HepG2 (cell line): Measurements from ENCODE around the gene LTA4H. TPM values are rescaled to one million over a fixed set of nuclear protein-coding genes. Genes with fewer than 3 reads are reported as not detected.
A peak's percentile ranks its signal among the peaks of the same experiment; 100 is the strongest.

Experiments
- BRD4 ChIP-seq: sonication (generic); formaldehyde crosslinking; IDR thresholded peaks from 2 replicates; pipeline ENCODE4 v1.4.0; 2020; ENCODE audit warnings: missing genetic modification reagents
- DPF2 ChIP-seq: sonication (generic); formaldehyde crosslinking; IDR thresholded peaks from 2 replicates; pipeline ENCODE4 v1.4.0; 2020; ENCODE audit warnings: mild to moderate bottlenecking, low read depth, missing genetic modification reagents, borderline replicate concordance
- DRAP1 ChIP-seq: IDR thresholded peaks from 2 replicates; pipeline ENCODE4 v1.6.1; 2016; ENCODE audit warnings: missing genetic modification reagents, missing compliant biosample characterization
- ETV5 ChIP-seq: IDR thresholded peaks from 2 replicates; pipeline ENCODE4 v1.6.1; 2018; ENCODE audit warnings: missing biosample characterization, missing genetic modification reagents, inconsistent platforms, borderline replicate concordance
- FOXK1 ChIP-seq: sonication (generic); formaldehyde crosslinking; IDR thresholded peaks from 2 replicates; pipeline ENCODE4 v1.4.0; 2020; ENCODE audit warnings: low read depth, missing genetic modification reagents, borderline replicate concordance
- GABPB1 ChIP-seq: IDR thresholded peaks from 2 replicates; pipeline ENCODE4 v1.6.1; 2016; ENCODE audit warnings: mild to moderate bottlenecking, missing genetic modification reagents, moderate library complexity, missing compliant biosample characterization
- HDAC1 ChIP-seq: sonication (generic); formaldehyde crosslinking; IDR thresholded peaks from 2 replicates; pipeline ENCODE4 v1.5.1; 2020; ENCODE audit warnings: mild to moderate bottlenecking, missing genetic modification reagents
- IKZF5 ChIP-seq: IDR thresholded peaks from 2 replicates; pipeline ENCODE4 v1.6.1; 2018; ENCODE audit warnings: missing genetic modification reagents, mild to moderate bottlenecking, missing compliant biosample characterization
- JUND ChIP-seq: sonication (generic); formaldehyde crosslinking; IDR thresholded peaks from 2 replicates; pipeline ENCODE4 v1.8.0; 2022; ENCODE audit warnings: mild to moderate bottlenecking, missing genetic modification reagents
- KDM1A ChIP-seq: IDR thresholded peaks from 2 replicates; pipeline ENCODE4 v1.6.1; 2016; ENCODE audit warnings: missing compliant biosample characterization
- NFIC ChIP-seq: IDR thresholded peaks from 2 replicates; pipeline ENCODE4 v1.6.1; 2012; ENCODE audit warnings: mild to moderate bottlenecking, low read length, inconsistent platforms
- POGZ ChIP-seq: sonication (generic); formaldehyde crosslinking; IDR thresholded peaks from 2 replicates; pipeline ENCODE4 v1.4.0; 2020; ENCODE audit warnings: mild to moderate bottlenecking, missing genetic modification reagents
- REPIN1 ChIP-seq: sonication (generic); formaldehyde crosslinking; IDR thresholded peaks from 2 replicates; pipeline ENCODE4 v1.8.0; 2022; ENCODE audit warnings: missing genetic modification reagents, low read depth, mild to moderate bottlenecking, borderline replicate concordance
- SALL1 ChIP-seq: sonication (generic); formaldehyde crosslinking; IDR thresholded peaks from 2 replicates; pipeline ENCODE4 v1.8.0; 2022; ENCODE audit warnings: mild to moderate bottlenecking, missing genetic modification reagents
- TBX2 ChIP-seq: sonication (generic); formaldehyde crosslinking; IDR thresholded peaks from 2 replicates; pipeline ENCODE4 v1.5.0; 2020; ENCODE audit warnings: missing genetic modification reagents, mild to moderate bottlenecking, borderline replicate concordance
- TFE3 ChIP-seq: IDR thresholded peaks from 2 replicates; pipeline ENCODE4 v1.6.1; 2016
- U2AF2 ChIP-seq: fragments of 200-400 bp; formaldehyde crosslinking; IDR thresholded peaks from 2 replicates; pipeline ENCODE4 v1.6.1; 2017; ENCODE audit warnings: low read depth, mild to moderate bottlenecking, low read length
- ZBTB34 ChIP-seq: sonication (generic); formaldehyde crosslinking; IDR thresholded peaks from 2 replicates; pipeline ENCODE4 v1.8.0; 2022; ENCODE audit warnings: mild to moderate bottlenecking, missing genetic modification reagents
- ZC3H4 ChIP-seq: sonication (generic); formaldehyde crosslinking; IDR thresholded peaks from 2 replicates; pipeline ENCODE4 v1.4.0; 2020; ENCODE audit warnings: missing genetic modification reagents, borderline replicate concordance
- ZNF160 ChIP-seq: sonication (generic); formaldehyde crosslinking; IDR thresholded peaks from 2 replicates; pipeline ENCODE4 v1.8.0; 2022; ENCODE audit warnings: mild to moderate bottlenecking, inconsistent platforms, missing genetic modification reagents
- ZNF329 ChIP-seq: sonication (generic); formaldehyde crosslinking; IDR thresholded peaks from 2 replicates; pipeline ENCODE4 v1.9.0; 2021; ENCODE audit warnings: low read depth, mild to moderate bottlenecking, missing genetic modification reagents
- ZNF557 ChIP-seq: sonication (generic); formaldehyde crosslinking; IDR thresholded peaks from 2 replicates; pipeline ENCODE4 v1.4.0; 2020; ENCODE audit warnings: missing genetic modification reagents
- ZNF788 ChIP-seq: sonication (generic); formaldehyde crosslinking; IDR thresholded peaks from 2 replicates; pipeline ENCODE4 v1.5.0; 2020; ENCODE audit warnings: mild to moderate bottlenecking, missing genetic modification reagents, borderline replicate concordance
- polyA plus RNA-seq, 8 experiments: library from polyadenylated mRNA; depleted of rRNA in 3 of 8; stranded (reverse) in 7 of 8; unstranded in 1 of 8; fragments of >200 nt; fragmentation: Illumina TruSeq in 4 of 8; extraction: Trizol in 4 of 8; gene quantifications; 2 replicates each; pipeline versions ENCODE4 v1.2.1 to v1.2.3, GENCODE V29; 2011 to 2016; ENCODE audit warnings: low read depth in 4 of 8, missing spikeins in 1 of 8, mixed read lengths in 1 of 8; ENCODE audit not compliant: insufficient read depth in 1 of 8
- total RNA-seq, 5 experiments: library from RNA; depleted of rRNA; stranded (reverse); fragments of >200 nt; fragmentation: Illumina TruSeq; extraction: Trizol; gene quantifications; 2 replicates each; pipeline ENCODE4 v1.2.3, GENCODE V29; 2016; ENCODE audit warnings: low read depth in 1 of 5

The LTA4H gene
- total and polyA plus RNA-seq, 2 of the 13 experiments (the other 11 are each of a cell fraction or from before 2014, with no cell fraction given): 87.5 to 90.4 TPM

GRCh38 chr12:95976416-95976832 is 59.0 kb downstream of the LTA4H start (continued):
- TF ChIP-seq TBX2 (peak; percentile 80; the same call in 1 of the 2 replicates), KDM1A (CRISPR knock-in tag) (0 out of 2 replicates have a peak, but pooled peaks have one; percentile 9), ZC3H4 (CRISPR knock-in tag) (no peak), ZNF160 (no peak; the same call in 1 of the 2 replicates), HDAC1 (CRISPR knock-in tag) (peak; percentile 88), DPF2 (CRISPR knock-in tag) (0 out of 2 replicates have a peak, but pooled peaks have one; percentile 17), JUND (CRISPR knock-in tag) (peak; percentile 48; the same call in 1 of the 2 replicates), U2AF2 (no peak), ZNF557 (CRISPR knock-in tag) (0 out of 2 replicates have a peak, but pooled peaks have one; percentile 32), ZBTB34 (CRISPR knock-in tag) (0 out of 2 replicates have a peak, but pooled peaks have one; percentile 38), ETV5 (peak; percentile 81; the same call in 1 of the 2 replicates), ZNF788 (CRISPR knock-in tag) (peak; percentile 49; the same call in 1 of the 2 replicates), BRD4 (CRISPR knock-in tag) (no peak), POGZ (peak; percentile 77), NFIC (peak; percentile 65; the same call in 1 of the 2 replicates), GABPB1 (CRISPR knock-in tag) (peak; percentile 35; the same call in 1 of the 2 replicates), FOXK1 (CRISPR knock-in tag) (peak; percentile 27; the same call in 1 of the 2 replicates), TFE3 (CRISPR knock-in tag) (no peak; the same call in 1 of the 2 replicates), ZNF329 (CRISPR knock-in tag) (peak; percentile 50; the same call in 1 of the 2 replicates), DRAP1 (CRISPR knock-in tag) (peak; percentile 55; the same call in 1 of the 2 replicates), IKZF5 (CRISPR knock-in tag) (peak; percentile 64; the same call in 1 of the 2 replicates), REPIN1 (CRISPR knock-in tag) (peak; percentile 66; the same call in 1 of the 2 replicates), SALL1 (CRISPR knock-in tag) (peak; percentile 96)
